HG03175 (cell line): ENCODE measurements around the gene ASB8.

Experiments used
- ATAC-seq: cut with Tn5 transposase; IDR thresholded peaks from one replicate; pipeline ENCODE4 v1.9.1; 2021; ENCODE audit warnings: mild to moderate bottlenecking, moderate library complexity; ENCODE audit not compliant: unreplicated experiment

The ASB8 gene

GRCh38 chr12:48157018-48157888 lies at the start of gene ASB8:
Gene ASB8, minus strand, starts transcription at chr12:48157515. Its CDS starts 4,019 bp downstream, at chr12:48153496.
- ATAC-seq = peak; percentile 95

GRCh38 chr12:48203192-48203591 lies 45.9 kb upstream of the ASB8 start, which contains the start of gene OR10AD1:
Gene OR10AD1, minus strand, starts transcription at chr12:48203292. Its CDS starts 0 bp downstream, at chr12:48203292.
- ATAC-seq = no peak

GRCh38 chr12:48202766-48203165 lies 45.5 kb upstream of the ASB8 start:
- ATAC-seq = no peak

GRCh38 chr12:48201516-48201915 lies 44.2 kb upstream of the ASB8 start:
- ATAC-seq = no peak

GRCh38 chr12:48201091-48201490 lies 43.8 kb upstream of the ASB8 start:
- no peak for ATAC-seq

- no peak for ATAC-seq
These were observed 42.5 kb upstream of the ASB8 start for GRCh38 chr12:48199774-48200221.

GRCh38 chr12:48198985-48199384 lies 41.7 kb upstream of the ASB8 start:
- ATAC-seq = no peak

- peak; percentile 20 for ATAC-seq
These were observed 41.3 kb upstream of the ASB8 start for GRCh38 chr12:48198672-48198971.

GRCh38 chr12:48197971-48198671 lies 40.8 kb upstream of the ASB8 start:
- ATAC-seq = peak; percentile 100

GRCh38 chr12:48197549-48197970 lies 40.2 kb upstream of the ASB8 start:
- ATAC-seq = peak; percentile 33

GRCh38 chr12:48194799-48195201 lies 37.5 kb upstream of the ASB8 start:
- ATAC-seq = no peak

GRCh38 chr12:48193623-48194022 lies 36.3 kb upstream of the ASB8 start:
- no peak for ATAC-seq

- ATAC-seq = no peak
These were observed 35.5 kb upstream of the ASB8 start for GRCh38 chr12:48192861-48193260.

GRCh38 chr12:48191096-48191495 lies 33.8 kb upstream of the ASB8 start:
- ATAC-seq = no peak

- ATAC-seq = peak; percentile 60
These were observed 32.2 kb upstream of the ASB8 start for GRCh38 chr12:48189331-48190125.

- ATAC-seq = no peak
These were observed 30.8 kb upstream of the ASB8 start for GRCh38 chr12:48187916-48188695.

GRCh38 chr12:48185181-48185919 lies 28.0 kb upstream of the ASB8 start:
- no peak for ATAC-seq

GRCh38 chr12:48184549-48184922 lies 27.2 kb upstream of the ASB8 start:
- no peak for ATAC-seq

GRCh38 chr12:48183876-48184548 lies 26.7 kb upstream of the ASB8 start:
- ATAC-seq = no peak
